Esophagus (tissue), 2 donors: Measurements from ENCODE around the gene ZNF879. TPM values are rescaled to one million over a fixed set of nuclear protein-coding genes. Genes with fewer than 3 reads are reported as not detected.
A peak's percentile ranks its signal among the peaks of the same experiment; 100 is the strongest.

Experiments
- H3K27ac ChIP-seq, 2 donors: one replicate each; pipeline ENCODE4 v1.5.1; 2013; ENCODE audit warnings: low read depth in 2 of 2, mild to moderate bottlenecking in 2 of 2, inconsistent platforms in 1 of 2, low read length in 1 of 2, moderate library complexity in 1 of 2
- H3K27me3 ChIP-seq, 2 donors: one replicate each; pipeline ENCODE4 v1.6.1; 2013; ENCODE audit warnings: low read length in 2 of 2, control low read depth in 1 of 2, mild to moderate bottlenecking in 1 of 2; ENCODE audit not compliant: insufficient read depth in 2 of 2, control insufficient read depth in 1 of 2
- H3K36me3 ChIP-seq, 2 donors: one replicate each; pipeline ENCODE4 v1.6.1; 2013; ENCODE audit warnings: low read length in 1 of 2; ENCODE audit not compliant: control insufficient read depth in 2 of 2, insufficient read depth in 2 of 2
- H3K4me1 ChIP-seq, 2 donors: one replicate each; pipeline ENCODE4 v1.6.1; 2013; ENCODE audit warnings: low read length in 1 of 2; ENCODE audit not compliant: control insufficient read depth in 2 of 2, insufficient read depth in 2 of 2
- H3K4me3 ChIP-seq, 2 donors: one replicate each; pipeline ENCODE4 v1.5.1; 2013; ENCODE audit warnings: low read length in 2 of 2, mild to moderate bottlenecking in 2 of 2, low read depth in 1 of 2, moderate library complexity in 1 of 2
- H3K9me3 ChIP-seq, 2 donors: one replicate each; pipeline ENCODE4 v1.6.1; 2013; ENCODE audit warnings: mild to moderate bottlenecking in 2 of 2, low read depth in 1 of 2, low read length in 1 of 2, moderate library complexity in 1 of 2; ENCODE audit not compliant: control insufficient read depth in 2 of 2, insufficient read depth in 1 of 2
- WGBS, 2 donors: extraction: QIAGEN DNeasy Blood & Tissue Kit; methylation state at CpG; one replicate each; pipeline ENCODE4 v1.1.7; 2013; 5-methylcytosine and 5-hydroxymethylcytosine counted together
- polyA plus RNA-seq, 2 donors: library from polyadenylated mRNA; stranded (reverse); fragments of 200-250 nt; gene quantifications; one replicate each; pipeline ENCODE4 v1.2.3, GENCODE V29; 2013
- donor health status: healthy with polysubstance abuse.
- donor health status: Bipolar disorder and iron deficiency.

ZNF879 gene
- polyA plus RNA-seq = 1 to 10 TPM; 1.4 to 2.1 TPM

GRCh38 chr5:179023528-179024189 lies at the start of gene ZNF879:
Gene ZNF879, plus strand, starts transcription at chr5:179023804. Its CDS starts 1,201 bp downstream, at chr5:179025005.
- Histone ChIP-seq H3K27ac (peak within 1 kb of the TSS; percentile 86 to 88), H3K4me1 (peaks cover 0 to 3% of the 10 kb centered on the region in 2 donors), H3K9me3 (peaks cover 6 to 21% of the 10 kb centered on the region in 2 donors), H3K4me3 (peak within 1 kb of the TSS; percentile 61 to 76), H3K27me3 (no peaks in the 10 kb centered on the region), H3K36me3 (peaks cover 10 to 17% of the 10 kb centered on the region in 2 donors)
- 1% methylated on average over 58 to 72 of the region's 72 CpGs for WGBS, 2 donors

GRCh38 chr5:178981381-178981780 lies 42.2 kb upstream of the ZNF879 start:
- Histone ChIP-seq H3K36me3 (no peaks in the 10 kb centered on the region), H3K4me3 (no peak overlapping the region), H3K4me1 (no peaks in the 10 kb centered on the region), H3K27me3 (no peaks in the 10 kb centered on the region), H3K27ac (no peak overlapping the region), H3K9me3 (peaks cover 32 to 59% of the 10 kb centered on the region in 2 donors)
- WGBS, 2 donors = 94 to 96% methylated on average over 15 of the region's 15 CpGs

- H3K4me1 ChIP-seq = no peaks in the 10 kb centered on the region
- H3K36me3 ChIP-seq = no peaks in the 10 kb centered on the region
- H3K9me3 ChIP-seq = peaks cover 30 to 60% of the 10 kb centered on the region in 2 donors
- no peaks in the 10 kb centered on the region for H3K27me3 ChIP-seq
- 93 to 96% methylated on average over 17 of the region's 17 CpGs for WGBS, 2 donors
- no peak overlapping the region for H3K27ac ChIP-seq
- peak overlapping the region in 1 of 2 donors; percentile 6 for H3K4me3 ChIP-seq
These were observed 40.7 kb upstream of the ZNF879 start for GRCh38 chr5:178982941-178983340.

- 93 to 95% methylated on average over 10 of the region's 10 CpGs for WGBS, 2 donors
- H3K4me1 ChIP-seq = no peaks in the 10 kb centered on the region
- H3K36me3 ChIP-seq = no peaks in the 10 kb centered on the region
- no peak overlapping the region for H3K27ac ChIP-seq
- no peaks in the 10 kb centered on the region for H3K27me3 ChIP-seq
- H3K9me3 ChIP-seq = peaks cover 35 to 62% of the 10 kb centered on the region in 2 donors
- no peak overlapping the region for H3K4me3 ChIP-seq
These were observed 39.9 kb upstream of the ZNF879 start for GRCh38 chr5:178983728-178984127.

GRCh38 chr5:178984145-178985072 lies 39.2 kb upstream of the ZNF879 start:
- Histone ChIP-seq H3K27me3 (no peaks in the 10 kb centered on the region), H3K36me3 (no peaks in the 10 kb centered on the region), H3K9me3 (peaks cover 39 to 65% of the 10 kb centered on the region in 2 donors), H3K4me3 (no peak overlapping the region), H3K27ac (no peak overlapping the region), H3K4me1 (no peaks in the 10 kb centered on the region)
- WGBS, 2 donors = 94 to 95% methylated on average over 37 of the region's 37 CpGs

GRCh38 chr5:178986326-178986960 lies 37.2 kb upstream of the ZNF879 start:
- no peaks in the 10 kb centered on the region for H3K36me3 ChIP-seq
- H3K4me3 ChIP-seq = no peak overlapping the region
- H3K9me3 ChIP-seq = peaks cover 33 to 65% of the 10 kb centered on the region in 2 donors
- H3K27me3 ChIP-seq = no peaks in the 10 kb centered on the region
- 97% methylated on average over 38 to 43 of the region's 43 CpGs for WGBS, 2 donors
- no peaks in the 10 kb centered on the region for H3K4me1 ChIP-seq
- H3K27ac ChIP-seq = no peak overlapping the region

GRCh38 chr5:178988436-178989220 lies 35.0 kb upstream of the ZNF879 start:
- H3K27me3 ChIP-seq = peaks cover 0 to 4% of the 10 kb centered on the region in 2 donors
- H3K36me3 ChIP-seq = no peaks in the 10 kb centered on the region
- no peaks in the 10 kb centered on the region for H3K4me1 ChIP-seq
- peaks cover 24 to 50% of the 10 kb centered on the region in 2 donors for H3K9me3 ChIP-seq
- WGBS, 2 donors = 91 to 93% methylated on average over 27 of the region's 27 CpGs
- H3K4me3 ChIP-seq = no peak overlapping the region
- H3K27ac ChIP-seq = no peak overlapping the region

GRCh38 chr5:178989311-178989710 lies 34.3 kb upstream of the ZNF879 start:
- peaks cover 20 to 44% of the 10 kb centered on the region in 2 donors for H3K9me3 ChIP-seq
- H3K27ac ChIP-seq = no peak overlapping the region
- WGBS, 2 donors = 89 to 92% methylated on average over 7 of the region's 7 CpGs
- no peak overlapping the region for H3K4me3 ChIP-seq
- peaks cover 0 to under 1% of the 10 kb centered on the region in 2 donors for H3K4me1 ChIP-seq
- peaks cover 0 to 4% of the 10 kb centered on the region in 2 donors for H3K27me3 ChIP-seq
- H3K36me3 ChIP-seq = no peaks in the 10 kb centered on the region

- Histone ChIP-seq H3K9me3 (peaks cover 13 to 37% of the 10 kb centered on the region in 2 donors), H3K27me3 (peaks cover 4% of the 10 kb centered on the region in 2 donors), H3K4me3 (no peak overlapping the region), H3K36me3 (no peaks in the 10 kb centered on the region), H3K27ac (no peak overlapping the region), H3K4me1 (peaks cover 0 to 4% of the 10 kb centered on the region in 2 donors)
- 88 to 94% methylated on average over 11 to 12 of the region's 12 CpGs for WGBS, 2 donors
These were observed 33.1 kb upstream of the ZNF879 start for GRCh38 chr5:178990491-178990890.
